ENCODE measurements around the gene SEMA6A.

Gene SEMA6A

GRCh38 chr5:116442095-116442534 is 132.5 kb downstream of the SEMA6A start:
- no peak overlapping the region for H3K27ac Mint-ChIP-seq
- H3K4me1 Mint-ChIP-seq, result no peaks in the 10 kb centered on the region
- H3K9me3 Mint-ChIP-seq, result no peaks in the 10 kb centered on the region
- no peak overlapping the region for H3K4me3 Mint-ChIP-seq
- H3K36me3 Mint-ChIP-seq, result peaks cover 24% of the 10 kb centered on the region
- H3K27me3 Mint-ChIP-seq, result no peaks in the 10 kb centered on the region

- Mint-ChIP-seq H3K4me1 (no peaks in the 10 kb centered on the region), H3K27ac (no peak overlapping the region), H3K27me3 (no peaks in the 10 kb centered on the region), H3K36me3 (peaks cover 27% of the 10 kb centered on the region), H3K9me3 (no peaks in the 10 kb centered on the region), H3K4me3 (no peak overlapping the region)
Observed at GRCh38 chr5:116441223-116441622, 133.4 kb downstream of the SEMA6A start.

GRCh38 chr5:116440457-116441001 is 134.1 kb downstream of the SEMA6A start:
- no peak overlapping the region for H3K27ac Mint-ChIP-seq
- no peak overlapping the region for H3K4me3 Mint-ChIP-seq
- H3K4me1 Mint-ChIP-seq, result no peaks in the 10 kb centered on the region
- no peaks in the 10 kb centered on the region for H3K27me3 Mint-ChIP-seq
- no peaks in the 10 kb centered on the region for H3K9me3 Mint-ChIP-seq
- H3K36me3 Mint-ChIP-seq, result peaks cover 23% of the 10 kb centered on the region

- Mint-ChIP-seq H3K36me3 (peaks cover 22% of the 10 kb centered on the region), H3K4me1 (no peaks in the 10 kb centered on the region), H3K4me3 (no peak overlapping the region), H3K27ac (no peak overlapping the region), H3K9me3 (no peaks in the 10 kb centered on the region), H3K27me3 (no peaks in the 10 kb centered on the region)
Observed at GRCh38 chr5:116439905-116440304, 134.7 kb downstream of the SEMA6A start.

GRCh38 chr5:116438979-116439554 is 135.6 kb downstream of the SEMA6A start:
- Mint-ChIP-seq H3K36me3 (peaks cover 24% of the 10 kb centered on the region), H3K4me3 (no peak overlapping the region), H3K4me1 (no peaks in the 10 kb centered on the region), H3K27me3 (no peaks in the 10 kb centered on the region), H3K9me3 (no peaks in the 10 kb centered on the region), H3K27ac (no peak overlapping the region)

GRCh38 chr5:116437922-116438578 is 136.6 kb downstream of the SEMA6A start:
- Mint-ChIP-seq H3K4me1 (no peaks in the 10 kb centered on the region), H3K27ac (no peak overlapping the region), H3K36me3 (peaks cover 23% of the 10 kb centered on the region), H3K4me3 (no peak overlapping the region), H3K9me3 (no peaks in the 10 kb centered on the region), H3K27me3 (no peaks in the 10 kb centered on the region)

- no peak overlapping the region for H3K27ac Mint-ChIP-seq
- no peaks in the 10 kb centered on the region for H3K4me1 Mint-ChIP-seq
- peaks cover 27% of the 10 kb centered on the region for H3K36me3 Mint-ChIP-seq
- no peaks in the 10 kb centered on the region for H3K9me3 Mint-ChIP-seq
- H3K27me3 Mint-ChIP-seq, result no peaks in the 10 kb centered on the region
- H3K4me3 Mint-ChIP-seq, result no peak overlapping the region
Observed at GRCh38 chr5:116437351-116437705, 137.3 kb downstream of the SEMA6A start.

- Mint-ChIP-seq H3K36me3 (peaks cover 27% of the 10 kb centered on the region), H3K4me1 (no peaks in the 10 kb centered on the region), H3K27me3 (no peaks in the 10 kb centered on the region), H3K4me3 (no peak overlapping the region), H3K9me3 (no peaks in the 10 kb centered on the region), H3K27ac (no peak overlapping the region)
Observed at GRCh38 chr5:116436674-116437350, 137.8 kb downstream of the SEMA6A start.

- Mint-ChIP-seq H3K36me3 (peaks cover 28% of the 10 kb centered on the region), H3K9me3 (no peaks in the 10 kb centered on the region), H3K4me3 (no peak overlapping the region), H3K4me1 (no peaks in the 10 kb centered on the region), H3K27ac (no peak overlapping the region), H3K27me3 (no peaks in the 10 kb centered on the region)
Observed at GRCh38 chr5:116428966-116429365, 145.7 kb downstream of the SEMA6A start.

GRCh38 chr5:116428413-116428812 is 146.2 kb downstream of the SEMA6A start:
- Mint-ChIP-seq H3K27me3 (no peaks in the 10 kb centered on the region), H3K4me3 (no peak overlapping the region), H3K4me1 (no peaks in the 10 kb centered on the region), H3K9me3 (no peaks in the 10 kb centered on the region), H3K36me3 (peaks cover 31% of the 10 kb centered on the region), H3K27ac (no peak overlapping the region)

GRCh38 chr5:116424951-116425350 is 149.7 kb downstream of the SEMA6A start:
- H3K27ac Mint-ChIP-seq, result no peak overlapping the region
- peaks cover 32% of the 10 kb centered on the region for H3K36me3 Mint-ChIP-seq
- H3K4me1 Mint-ChIP-seq, result no peaks in the 10 kb centered on the region

GRCh38 chr5:116424258-116424615 is 150.4 kb downstream of the SEMA6A start:
- peaks cover 36% of the 10 kb centered on the region for H3K36me3 Mint-ChIP-seq
- H3K9me3 Mint-ChIP-seq, result no peaks in the 10 kb centered on the region
- no peaks in the 10 kb centered on the region for H3K4me1 Mint-ChIP-seq
- no peak overlapping the region for H3K4me3 Mint-ChIP-seq
- no peaks in the 10 kb centered on the region for H3K27me3 Mint-ChIP-seq
- H3K27ac Mint-ChIP-seq, result no peak overlapping the region

More at GRCh38 chr5:116424951-116425350, 149.7 kb downstream of the SEMA6A start:
- Mint-ChIP-seq H3K4me3 (no peak overlapping the region), H3K9me3 (no peaks in the 10 kb centered on the region), H3K27me3 (no peaks in the 10 kb centered on the region)

GRCh38 chr5:116423587-116424257 is 150.9 kb downstream of the SEMA6A start:
- peaks cover 40% of the 10 kb centered on the region for H3K36me3 Mint-ChIP-seq
- H3K4me3 Mint-ChIP-seq, result no peak overlapping the region
- no peak overlapping the region for H3K27ac Mint-ChIP-seq
- H3K9me3 Mint-ChIP-seq, result no peaks in the 10 kb centered on the region
- no peaks in the 10 kb centered on the region for H3K27me3 Mint-ChIP-seq
- no peaks in the 10 kb centered on the region for H3K4me1 Mint-ChIP-seq

GRCh38 chr5:116423141-116423540 is 151.5 kb downstream of the SEMA6A start:
- H3K4me3 Mint-ChIP-seq, result no peak overlapping the region
- H3K27ac Mint-ChIP-seq, result no peak overlapping the region
- H3K9me3 Mint-ChIP-seq, result no peaks in the 10 kb centered on the region
- H3K27me3 Mint-ChIP-seq, result no peaks in the 10 kb centered on the region
- peaks cover 40% of the 10 kb centered on the region for H3K36me3 Mint-ChIP-seq
- no peaks in the 10 kb centered on the region for H3K4me1 Mint-ChIP-seq

GRCh38 chr5:116421080-116421629 is 153.5 kb downstream of the SEMA6A start:
- Mint-ChIP-seq H3K36me3 (peaks cover 52% of the 10 kb centered on the region), H3K4me3 (no peak overlapping the region), H3K27ac (no peak overlapping the region), H3K27me3 (no peaks in the 10 kb centered on the region), H3K4me1 (no peaks in the 10 kb centered on the region), H3K9me3 (no peaks in the 10 kb centered on the region)

Data from activated naive CD4-positive, alpha-beta T cell treated with anti-CD3 and anti-CD28 coated beads, Interleukin-2, amount 50 U/mL, for 24 hours (primary cell).